GM06990 (cell line): ENCODE results near the gene WASF2.

Experiments used
- DNase-seq: peaks from one replicate; pipeline ENCODE4 v3.0.0-alpha.2; 2011; ENCODE audit not compliant: insufficient read length; ENCODE audit errors: extremely low read depth
- H3K27me3 ChIP-seq: replicated peaks from 2 replicates; pipeline ENCODE4 v1.6.0; 2011; ENCODE audit warnings: low read length; ENCODE audit not compliant: control insufficient read depth, insufficient read depth
- H3K36me3 ChIP-seq: 2 replicates; pipeline ENCODE4 v1.5.1; 2011; ENCODE audit warnings: low read length; ENCODE audit not compliant: control insufficient read depth, insufficient read depth
- H3K4me3 ChIP-seq: replicated peaks from 2 replicates; pipeline ENCODE4 v1.5.1; 2011; ENCODE audit warnings: low read depth, mild to moderate bottlenecking, control low read depth, low read length
- CTCF ChIP-seq: IDR thresholded peaks from 2 replicates; pipeline ENCODE4 v1.5.1; 2011; ENCODE audit warnings: low read length, control low read depth, mild to moderate bottlenecking, inconsistent platforms; ENCODE audit not compliant: insufficient read depth, poor library complexity, severe bottlenecking

WASF2 gene

GRCh38 chr1:27381969-27382762, 107.8 kb downstream of the WASF2 start:
- Histone ChIP-seq H3K4me3 (no peak overlapping the region), H3K27me3 (no peaks in the 10 kb centered on the region; the same call in 1 of the 2 replicates), H3K36me3 (no peaks in the 10 kb centered on the region)
- no peak for TF ChIP-seq CTCF
- DNase-seq: no peak

- Histone ChIP-seq H3K27me3 (peaks cover 1% of the 10 kb centered on the region), H3K36me3 (no peaks in the 10 kb centered on the region), H3K4me3 (no peak overlapping the region)
- no peak for DNase-seq
- TF ChIP-seq CTCF: no peak
Observed at GRCh38 chr1:27380766-27381733, 108.9 kb downstream of the WASF2 start.

GRCh38 chr1:27380224-27380623, 109.7 kb downstream of the WASF2 start:
- Histone ChIP-seq H3K4me3 (no peak overlapping the region), H3K36me3 (no peaks in the 10 kb centered on the region), H3K27me3 (peaks cover 1% of the 10 kb centered on the region)
- DNase-seq: no peak
- no peak for TF ChIP-seq CTCF

- no peak for DNase-seq
- no peak overlapping the region for H3K4me3 ChIP-seq
- TF ChIP-seq CTCF: no peak
- peaks cover 1% of the 10 kb centered on the region for H3K27me3 ChIP-seq
- H3K36me3 ChIP-seq: no peaks in the 10 kb centered on the region
Observed at GRCh38 chr1:27379564-27380122, 110.3 kb downstream of the WASF2 start.

GRCh38 chr1:27377760-27378495, 112.0 kb downstream of the WASF2 start:
- H3K4me3 ChIP-seq: no peak overlapping the region
- no peak for TF ChIP-seq CTCF
- DNase-seq: no peak
- no peaks in the 10 kb centered on the region for H3K36me3 ChIP-seq
- peaks cover 1% of the 10 kb centered on the region for H3K27me3 ChIP-seq
